DOHH2 (cell line): ENCODE data around the gene CHI3L1.

Experiments used
- EZH2phosphoT487 ChIP-seq: fragments of 200-600 bp; sonication (generic); IDR thresholded peaks from 2 replicates; pipeline ENCODE4 v1.6.1; 2017; ENCODE audit warnings: borderline replicate concordance, mild to moderate bottlenecking, antibody characterized with exemption, low read length, moderate library complexity, mixed read lengths
- TF ChIP-seq, protein P1 (sequence below): fragments of 200-600 bp; sonication (generic); IDR thresholded peaks from one replicate; pipeline ENCODE4 v1.5.1; 2014; ENCODE audit warnings: antibody characterized with exemption, mild to moderate bottlenecking, low read depth, low read length; ENCODE audit not compliant: poor library complexity, severe bottlenecking

DNA sequence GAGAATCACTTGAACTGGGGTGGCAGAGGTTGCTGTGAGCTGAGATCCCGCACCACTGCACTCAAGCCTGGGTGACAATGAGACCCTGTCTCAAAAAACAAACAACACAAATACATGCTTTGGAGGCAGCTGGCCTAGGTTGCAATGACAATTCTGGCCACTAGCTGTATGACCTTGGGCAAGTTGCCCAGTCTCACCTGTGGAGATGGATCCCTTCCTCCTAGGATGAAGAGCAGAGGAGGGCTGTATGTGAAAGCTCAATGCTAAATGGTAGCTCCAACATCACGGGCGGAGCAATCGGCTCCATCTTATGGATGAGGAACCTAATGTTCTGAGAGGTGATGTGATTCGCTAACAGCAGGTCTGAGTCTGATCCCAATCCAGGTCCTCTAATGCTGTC is 38.4 kb downstream of the CHI3L1 start:
- TF ChIP-seq, protein P1, sequence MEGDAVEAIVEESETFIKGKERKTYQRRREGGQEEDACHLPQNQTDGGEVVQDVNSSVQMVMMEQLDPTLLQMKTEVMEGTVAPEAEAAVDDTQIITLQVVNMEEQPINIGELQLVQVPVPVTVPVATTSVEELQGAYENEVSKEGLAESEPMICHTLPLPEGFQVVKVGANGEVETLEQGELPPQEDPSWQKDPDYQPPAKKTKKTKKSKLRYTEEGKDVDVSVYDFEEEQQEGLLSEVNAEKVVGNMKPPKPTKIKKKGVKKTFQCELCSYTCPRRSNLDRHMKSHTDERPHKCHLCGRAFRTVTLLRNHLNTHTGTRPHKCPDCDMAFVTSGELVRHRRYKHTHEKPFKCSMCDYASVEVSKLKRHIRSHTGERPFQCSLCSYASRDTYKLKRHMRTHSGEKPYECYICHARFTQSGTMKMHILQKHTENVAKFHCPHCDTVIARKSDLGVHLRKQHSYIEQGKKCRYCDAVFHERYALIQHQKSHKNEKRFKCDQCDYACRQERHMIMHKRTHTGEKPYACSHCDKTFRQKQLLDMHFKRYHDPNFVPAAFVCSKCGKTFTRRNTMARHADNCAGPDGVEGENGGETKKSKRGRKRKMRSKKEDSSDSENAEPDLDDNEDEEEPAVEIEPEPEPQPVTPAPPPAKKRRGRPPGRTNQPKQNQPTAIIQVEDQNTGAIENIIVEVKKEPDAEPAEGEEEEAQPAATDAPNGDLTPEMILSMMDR = peak; percentile 52
- TF ChIP-seq EZH2phosphoT487 = no peak
